Activated CD4-positive, alpha-beta T cell treated with anti-CD3 and anti-CD28 coated beads, Interleukin-2, amount 10 ng/mL, durations not matched to agents 7 days and 5 days (primary cell): ENCODE data around the gene RAD9A. TPM values are rescaled to one million over a fixed set of nuclear protein-coding genes. Genes with fewer than 3 reads are reported as not detected.

Experiments used
- CTCF ChIA-PET: fragments of 350-600 bp; sonication (Branson Sonifier 250); formaldehyde crosslinking; loops from one replicate; lab custom pipeline; 2021; ENCODE audit warnings: antibody characterized with exemption; lab: Charles Lee
- POLR2A ChIA-PET: fragments of 350-600 bp; sonication (Branson Sonifier 250); formaldehyde crosslinking; loops from one replicate; lab custom pipeline; 2021; ENCODE audit warnings: antibody characterized with exemption; lab: Charles Lee
- DNase-seq: peaks from one replicate; pipeline ENCODE4 v3.0.0-alpha.2; 2020
- H3K27ac Mint-ChIP-seq: one replicate; pipeline ENCODE4 v1.8.0; 2021; ENCODE audit warnings: mild to moderate bottlenecking, moderate library complexity, mixed read lengths
- H3K27me3 Mint-ChIP-seq: one replicate; pipeline ENCODE4 v1.8.0; 2021; ENCODE audit warnings: mixed read lengths
- H3K36me3 Mint-ChIP-seq: one replicate; pipeline ENCODE4 v1.8.0; 2021; ENCODE audit warnings: low read depth, mixed read lengths
- H3K4me1 Mint-ChIP-seq: one replicate; pipeline ENCODE4 v1.8.0; 2021; ENCODE audit warnings: mixed read lengths
- H3K4me3 Mint-ChIP-seq: one replicate; pipeline ENCODE4 v1.8.0; 2021; ENCODE audit warnings: mild to moderate bottlenecking, moderate library complexity, mixed read lengths
- H3K9me3 Mint-ChIP-seq: one replicate; pipeline ENCODE4 v1.8.0; 2021; ENCODE audit warnings: mixed read lengths
- total RNA-seq, 2 experiments: library from RNA; stranded (reverse); gene quantifications; one replicate each; pipeline ENCODE4 v1.2.3, GENCODE V29; 2021

The RAD9A gene
- total RNA-seq, 2 experiments from 2014 or later: 49.3 to 53.7 TPM

DNA sequence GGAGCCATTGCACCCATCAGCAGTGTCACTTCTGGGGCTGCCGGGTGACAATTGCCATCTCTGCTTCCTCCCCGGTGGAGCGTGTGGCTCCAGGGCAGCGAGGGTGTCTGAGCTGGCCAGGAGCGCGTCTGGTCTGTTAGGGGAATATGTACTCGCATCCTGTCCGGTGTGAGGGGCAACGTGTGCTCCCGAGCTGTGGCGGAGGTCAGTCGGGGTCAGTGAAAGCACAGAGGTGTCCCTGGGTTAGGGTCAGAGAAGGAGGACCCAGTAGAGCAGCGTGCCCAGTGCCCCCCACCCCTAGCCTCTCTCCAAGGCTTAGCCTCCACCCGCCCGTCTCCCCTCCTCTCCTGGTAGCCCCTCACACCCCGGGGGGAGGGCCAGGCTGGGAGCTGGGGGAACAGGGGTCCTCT is 19.9 kb upstream of the RAD9A start:
- H3K4me1 Mint-ChIP-seq: peaks cover 39% of the 10 kb centered on the region
- ChIA-PET CTCF (interaction anchor here (1.6 to 38.4 kb wide), 4 partner anchors 8 to 110 kb away, joined by 3 to 841 read pairs (median 426); partner anchors contain the start of genes CLCF1, POLD4, PPP1CA and RAD9A), POLR2A (no interaction called here)
- H3K9me3 Mint-ChIP-seq: no peaks in the 10 kb centered on the region
- no peak for DNase-seq
- H3K36me3 Mint-ChIP-seq: no peaks in the 10 kb centered on the region
- peak overlapping the region; percentile 44 for H3K4me3 Mint-ChIP-seq
- peaks cover 70% of the 10 kb centered on the region for H3K27me3 Mint-ChIP-seq
- H3K27ac Mint-ChIP-seq: no peak overlapping the region

DNA sequence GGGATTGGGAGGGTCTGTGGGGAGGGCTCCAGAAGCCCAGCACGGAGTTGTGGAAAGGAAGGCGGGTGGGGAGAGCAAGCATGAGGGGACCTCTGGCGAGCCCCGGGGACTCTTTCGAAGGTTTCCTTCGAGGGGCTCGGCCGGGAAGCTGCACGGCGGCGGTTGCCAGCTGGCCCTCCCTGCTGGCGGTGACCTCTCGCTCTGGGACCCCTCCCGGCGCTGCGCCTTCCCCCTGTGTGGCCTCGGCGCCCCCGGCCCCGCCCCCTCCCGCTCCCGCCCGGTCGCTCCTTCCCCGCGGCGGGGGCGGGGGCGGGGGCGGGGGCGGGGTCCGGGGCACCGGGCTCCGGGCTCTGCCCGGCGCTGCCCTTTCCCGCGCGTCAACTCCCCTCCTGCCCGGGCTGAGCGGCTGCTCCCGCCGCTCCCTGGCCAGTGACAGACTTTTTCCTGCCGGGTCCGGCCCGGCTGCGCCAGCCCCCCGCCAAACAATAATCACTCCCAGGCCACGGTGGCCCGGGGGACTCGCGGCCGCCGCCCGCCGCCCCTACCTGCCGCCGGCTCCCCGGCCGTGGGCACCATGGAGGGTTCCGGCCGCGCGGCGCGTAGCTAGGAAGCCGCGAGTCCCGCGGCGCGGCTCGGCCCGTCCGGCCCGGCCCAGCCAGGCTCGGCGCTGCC is 19.3 kb upstream of the RAD9A start:
- no peak for DNase-seq
- ChIA-PET CTCF (interaction anchor here (0.6 to 38.4 kb wide), 7 partner anchors 9 to 111 kb away, joined by 3 to 841 read pairs (median 6); partner anchors contain the start of genes CLCF1, POLD4, PPP1CA and RAD9A), POLR2A (no interaction called here)
- Mint-ChIP-seq H3K4me3 (no peak overlapping the region), H3K9me3 (no peaks in the 10 kb centered on the region), H3K4me1 (peaks cover 39% of the 10 kb centered on the region), H3K27ac (no peak overlapping the region), H3K27me3 (peaks cover 74% of the 10 kb centered on the region), H3K36me3 (no peaks in the 10 kb centered on the region)

DNA sequence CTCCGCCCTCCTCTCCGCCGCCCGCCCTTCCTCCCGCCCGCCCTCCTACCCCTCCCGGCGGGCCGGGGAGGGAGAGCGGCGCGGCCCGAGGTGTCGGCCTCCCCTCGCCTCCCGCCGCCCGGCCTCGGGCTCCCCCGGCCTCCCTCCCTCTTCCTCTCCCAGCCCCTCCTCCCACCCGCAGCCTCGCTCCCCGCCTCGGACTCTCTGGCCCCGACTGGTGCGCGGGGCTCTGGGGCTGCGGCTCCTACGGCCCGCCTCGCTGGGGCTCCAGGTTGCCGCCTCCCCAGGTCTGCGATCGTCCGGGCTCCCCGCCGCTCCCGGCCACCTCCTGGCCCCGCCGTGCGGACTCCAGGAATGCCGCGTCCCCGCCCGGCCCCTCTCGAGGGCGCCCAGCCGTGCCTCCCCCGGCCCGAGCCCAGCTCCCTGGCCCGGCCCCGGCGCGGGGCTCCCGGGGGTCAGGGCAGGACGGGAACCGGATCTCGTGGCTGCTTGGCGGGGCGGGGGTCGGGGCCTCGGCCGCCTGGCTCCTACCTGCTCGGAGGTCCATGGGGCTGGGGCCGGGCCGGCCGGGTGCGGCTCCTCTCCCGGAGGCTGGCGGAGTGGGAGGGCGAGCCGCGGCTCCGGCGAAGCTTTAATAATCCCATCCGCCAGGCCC is 18.7 kb upstream of the RAD9A start, which contains the start of gene CLCF1:
CLCF1 (minus strand) TSS at position 606 of the 655 bp plus-strand sequence; CDS start at position 547, 59 bp downstream.
- DNase-seq: no peak
- no peaks in the 10 kb centered on the region for H3K9me3 Mint-ChIP-seq

GRCh38 chr11:67373648-67374570 is 17.9 kb upstream of the RAD9A start:
- DNase-seq: peak; percentile 68
- peaks cover 68% of the 10 kb centered on the region for H3K27me3 Mint-ChIP-seq
- H3K4me3 Mint-ChIP-seq: peak overlapping the region; percentile 76
- no peaks in the 10 kb centered on the region for H3K36me3 Mint-ChIP-seq
- H3K9me3 Mint-ChIP-seq: no peaks in the 10 kb centered on the region
- H3K4me1 Mint-ChIP-seq: peaks cover 31% of the 10 kb centered on the region
- ChIA-PET POLR2A (no interaction called here), CTCF (interaction anchor here (0.6 to 38.4 kb wide), 8 partner anchors 10 to 1735 kb away, joined by 3 to 841 read pairs (median 4); partner anchors contain the start of genes CLCF1, POLD4, PPP1CA and RAD9A)
- H3K27ac Mint-ChIP-seq: peak overlapping the region; percentile 79

More for the DNA sequence above, 18.7 kb upstream of the RAD9A start, which contains the start of gene CLCF1:
- ChIA-PET CTCF (interaction anchor here (0.6 to 38.4 kb wide), 8 partner anchors 10 to 1734 kb away, joined by 3 to 841 read pairs (median 4); partner anchors contain the start of genes CLCF1, POLD4, PPP1CA and RAD9A), POLR2A (no interaction called here)
- peak within 1 kb of the TSS; percentile 76 for H3K4me3 Mint-ChIP-seq
- H3K4me1 Mint-ChIP-seq: peaks cover 38% of the 10 kb centered on the region
- H3K27ac Mint-ChIP-seq: peak within 1 kb of the TSS; percentile 79
- no peaks in the 10 kb centered on the region for H3K36me3 Mint-ChIP-seq
- H3K27me3 Mint-ChIP-seq: peaks cover 69% of the 10 kb centered on the region

GRCh38 chr11:67374571-67375281 is 17.1 kb upstream of the RAD9A start:
- Mint-ChIP-seq H3K4me3 (peak overlapping the region; percentile 68), H3K27ac (no peak overlapping the region)

GRCh38 chr11:67375320-67376055 is 16.3 kb upstream of the RAD9A start:
- Mint-ChIP-seq H3K4me1 (peaks cover 21% of the 10 kb centered on the region), H3K27ac (no peak overlapping the region), H3K27me3 (peaks cover 55% of the 10 kb centered on the region)

More at GRCh38 chr11:67374571-67375281, 17.1 kb upstream of the RAD9A start:
- Mint-ChIP-seq H3K4me1 (peaks cover 27% of the 10 kb centered on the region), H3K36me3 (no peaks in the 10 kb centered on the region), H3K27me3 (peaks cover 60% of the 10 kb centered on the region), H3K9me3 (no peaks in the 10 kb centered on the region)
- POLR2A ChIA-PET: interaction anchor here (0.6 kb wide), 1 partner anchor 112 kb away, joined by 4 read pairs; no protein-coding TSS in a partner anchor
- CTCF ChIA-PET: interaction anchor here (0.7 to 38.4 kb wide), 4 partner anchors 11 to 121 kb away, joined by 3 to 841 read pairs (median 422); partner anchors contain the start of genes CLCF1, POLD4, PPP1CA and RAD9A
- no peak for DNase-seq

GRCh38 chr11:67376063-67376820 is 15.5 kb upstream of the RAD9A start:
- CTCF ChIA-PET: interaction anchor here (0.7 to 38.4 kb wide), 5 partner anchors 10 to 123 kb away, joined by 3 to 841 read pairs (median 4); partner anchors contain the start of genes CLCF1, POLD4, PPP1CA and RAD9A
- DNase-seq: no peak
- Mint-ChIP-seq H3K27me3 (peaks cover 53% of the 10 kb centered on the region), H3K4me1 (peaks cover 21% of the 10 kb centered on the region), H3K27ac (no peak overlapping the region), H3K4me3 (no peak overlapping the region), H3K36me3 (no peaks in the 10 kb centered on the region), H3K9me3 (no peaks in the 10 kb centered on the region)
- POLR2A ChIA-PET: no interaction called here

More at GRCh38 chr11:67375320-67376055, 16.3 kb upstream of the RAD9A start:
- Mint-ChIP-seq H3K9me3 (no peaks in the 10 kb centered on the region), H3K36me3 (no peaks in the 10 kb centered on the region), H3K4me3 (no peak overlapping the region)
- no peak for DNase-seq
- ChIA-PET CTCF (interaction anchor here (0.7 to 38.4 kb wide), 3 partner anchors 11 to 41 kb away, joined by 3 to 841 read pairs (median 841); partner anchors contain the start of genes CLCF1, POLD4, PPP1CA and RAD9A), POLR2A (interaction anchor here (0.6 kb wide), 1 partner anchor 113 kb away, joined by 4 read pairs; no protein-coding TSS in a partner anchor)

- H3K36me3 Mint-ChIP-seq: no peaks in the 10 kb centered on the region
- DNase-seq: no peak
- H3K4me1 Mint-ChIP-seq: peaks cover 16% of the 10 kb centered on the region
- H3K27me3 Mint-ChIP-seq: peaks cover 47% of the 10 kb centered on the region
- no peak overlapping the region for H3K4me3 Mint-ChIP-seq
- ChIA-PET POLR2A (no interaction called here), CTCF (interaction anchor here (0.7 to 38.4 kb wide), 6 partner anchors 9 to 124 kb away, joined by 3 to 841 read pairs (median 4); partner anchors contain the start of genes CLCF1, POLD4, PPP1CA and RAD9A)
- H3K9me3 Mint-ChIP-seq: no peaks in the 10 kb centered on the region
- no peak overlapping the region for H3K27ac Mint-ChIP-seq
These were observed 14.6 kb upstream of the RAD9A start for GRCh38 chr11:67376873-67377808.

DNA sequence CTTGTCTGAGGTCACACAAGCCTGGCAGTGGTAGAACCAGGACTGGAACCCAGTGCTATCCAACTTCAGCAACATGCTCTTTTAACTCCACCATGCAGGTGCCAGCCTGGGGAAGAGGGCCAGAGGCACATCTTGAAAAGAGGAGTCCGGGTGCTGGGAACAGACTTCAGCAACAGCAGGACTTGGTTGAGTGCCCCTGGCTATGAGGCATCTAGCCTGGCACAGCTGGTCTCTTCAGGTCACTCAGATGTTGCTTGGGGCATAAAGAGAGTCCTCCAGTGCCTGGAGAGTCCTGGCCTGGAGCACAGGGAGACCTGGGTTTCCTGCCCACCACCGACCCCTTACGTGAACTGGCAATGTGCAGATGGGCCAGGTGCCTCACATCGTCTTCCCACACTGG is 13.2 kb upstream of the RAD9A start:
- POLR2A ChIA-PET: no interaction called here
- Mint-ChIP-seq H3K27ac (no peak overlapping the region), H3K9me3 (no peaks in the 10 kb centered on the region)

More for the DNA sequence above, 13.2 kb upstream of the RAD9A start:
- no peak for DNase-seq
- CTCF ChIA-PET: interaction anchor here (1.1 to 38.4 kb wide), 4 partner anchors 8 to 32 kb away, joined by 4 to 841 read pairs (median 424); partner anchors contain the start of genes CLCF1, POLD4, PPP1CA and RAD9A
- peaks cover 47% of the 10 kb centered on the region for H3K27me3 Mint-ChIP-seq
- no peak overlapping the region for H3K4me3 Mint-ChIP-seq
- H3K4me1 Mint-ChIP-seq: peaks cover 16% of the 10 kb centered on the region
- H3K36me3 Mint-ChIP-seq: no peaks in the 10 kb centered on the region
